PC-3 (cell line): ENCODE measurements around the gene SLC43A2.

Experiments
- CTCF ChIP-seq: fragments of 300-600 bp; sonication (generic); conservative IDR thresholded peaks from 2 replicates; pipeline ENCODE4 v1.5.1; 2017; ENCODE audit warnings: antibody characterized with exemption, low read depth, mild to moderate bottlenecking, low read length
- EZH2 ChIP-seq: fragments of 300-600 bp; sonication (generic); IDR thresholded peaks from one replicate; pipeline ENCODE4 v1.6.1; 2017; ENCODE audit warnings: antibody characterized with exemption, mild to moderate bottlenecking, low read length; ENCODE audit not compliant: unreplicated experiment

GRCh38 chr17:1649844-1650501 lies 21.3 kb upstream of the SLC43A2 start, which contains the start of gene RILP:
- TF ChIP-seq CTCF: no peak
- TF ChIP-seq EZH2: no peak
